Activated CD8-positive, alpha-beta memory T cell treated with anti-CD3 and anti-CD28 coated beads, Interleukin-2, amount 50 U/mL, for 48 hours (primary cell): ENCODE measurements around the gene RPP30.
"Not testable (repeated sequence)": the region's sequence is repeated elsewhere in the genome, so short reads cannot be mapped to it uniquely, and the experiment has no call there.

Experiments
- DNase-seq: peaks from one replicate; pipeline ENCODE4 v3.0.0-alpha.2; 2020

RPP30 gene

GRCh38 chr10:90917968-90918318, 46.2 kb downstream of the RPP30 start:
- DNase-seq: no peak

- no peak for DNase-seq
Observed at GRCh38 chr10:90919683-90920574, 48.2 kb downstream of the RPP30 start.

GRCh38 chr10:90920986-90921666, 49.4 kb downstream of the RPP30 start, which contains the start of gene ANKRD1:
TSS of gene ANKRD1 (minus strand) at chr10:90921087. CDS start at chr10:90921027, 60 bp downstream.
- DNase-seq: no peak

- DNase-seq: no peak
Observed at GRCh38 chr10:90921906-90922305, 50.1 kb downstream of the RPP30 start.

GRCh38 chr10:90923111-90923731, 51.4 kb downstream of the RPP30 start:
- DNase-seq: no peak

GRCh38 chr10:90924552-90924951, 52.8 kb downstream of the RPP30 start:
- DNase-seq: no peak

GRCh38 chr10:90925079-90926029, 53.6 kb downstream of the RPP30 start:
- DNase-seq: no peak

- no peak for DNase-seq
Observed at GRCh38 chr10:90927293-90927692, 55.5 kb downstream of the RPP30 start.

- DNase-seq: no peak
Observed at GRCh38 chr10:90929179-90929578, 57.4 kb downstream of the RPP30 start.

GRCh38 chr10:90930070-90930837, 58.5 kb downstream of the RPP30 start:
- no peak for DNase-seq

GRCh38 chr10:90930971-90931871, 59.4 kb downstream of the RPP30 start:
- DNase-seq: no peak

GRCh38 chr10:90935581-90936275, 64.0 kb downstream of the RPP30 start:
- DNase-seq: no peak

GRCh38 chr10:90936276-90936659, 64.5 kb downstream of the RPP30 start:
- DNase-seq: no peak

- no peak for DNase-seq
Observed at GRCh38 chr10:90937645-90938258, 66.0 kb downstream of the RPP30 start.

- no peak for DNase-seq
Observed at GRCh38 chr10:90939116-90939515, 67.3 kb downstream of the RPP30 start.

GRCh38 chr10:90939648-90940047, 67.9 kb downstream of the RPP30 start:
- DNase-seq: no peak

- not testable (repeated sequence) for DNase-seq
Observed at GRCh38 chr10:90942980-90943379, 71.2 kb downstream of the RPP30 start.

- DNase-seq: no peak
Observed at GRCh38 chr10:90944749-90945148, 73.0 kb downstream of the RPP30 start.

GRCh38 chr10:90945491-90946070, 73.8 kb downstream of the RPP30 start:
- no peak for DNase-seq
